ENCODE measurements around the gene LCN15. TPM values are rescaled to one million over a fixed set of nuclear protein-coding genes. Genes with fewer than 3 reads are reported as not detected.
A peak's percentile ranks its signal among the peaks of the same experiment; 100 is the strongest.
"Not testable (repeated sequence)": the region's sequence is repeated elsewhere in the genome, so short reads cannot be mapped to it uniquely, and the experiment has no call there.

The LCN15 gene
- polyA plus RNA-seq, 1 donor, result 14.0 TPM

- H3K4me3 ChIP-seq (ENCODE audit: low read length), result peak overlapping the region; percentile 17
- DNase-seq, result no peak
- peaks cover 6% of the 10 kb centered on the region for H3K9me3 ChIP-seq (ENCODE audit: control insufficient read depth, low read depth, low read length)
- H3K27ac ChIP-seq (ENCODE audit: low read length), result peak overlapping the region; percentile 100
- WGBS (ENCODE audit: insufficient coverage, low lambda C conversion rate), result no CpG with 5 or more reads among the region's 14 CpGs
- H3K27me3 ChIP-seq (ENCODE audit: control insufficient read depth, insufficient read depth, low read length), result peaks cover 9% of the 10 kb centered on the region
- peaks cover 17% of the 10 kb centered on the region for H3K36me3 ChIP-seq (ENCODE audit: control insufficient read depth, insufficient read depth, low read length)
- peaks cover 82% of the 10 kb centered on the region for H3K4me1 ChIP-seq (ENCODE audit: control insufficient read depth, insufficient read depth, low read length)
Measured at GRCh38 chr9:136794281-136794999, 30.1 kb upstream of the LCN15 start.

- H3K4me1 ChIP-seq (ENCODE audit: control insufficient read depth, insufficient read depth, low read length), result peaks cover 74% of the 10 kb centered on the region
- peaks cover 17% of the 10 kb centered on the region for H3K36me3 ChIP-seq (ENCODE audit: control insufficient read depth, insufficient read depth, low read length)
- peak overlapping the region; percentile 98 for H3K4me3 ChIP-seq (ENCODE audit: low read length)
- peak overlapping the region; percentile 100 for H3K27ac ChIP-seq (ENCODE audit: low read length)
- peak; percentile 95 to 99 for DNase-seq
- WGBS (ENCODE audit: insufficient coverage, low lambda C conversion rate), result no CpG with 5 or more reads among the region's 17 CpGs
- no peaks in the 10 kb centered on the region for H3K9me3 ChIP-seq (ENCODE audit: control insufficient read depth, low read depth, low read length)
- no peaks in the 10 kb centered on the region for H3K27me3 ChIP-seq (ENCODE audit: control insufficient read depth, insufficient read depth, low read length)
Measured at GRCh38 chr9:136793086-136793946, 29.0 kb upstream of the LCN15 start.

GRCh38 chr9:136792321-136793085, 28.2 kb upstream of the LCN15 start:
- Histone ChIP-seq H3K36me3 (ENCODE audit: control insufficient read depth, insufficient read depth, low read length) (peaks cover 17% of the 10 kb centered on the region), H3K4me1 (ENCODE audit: control insufficient read depth, insufficient read depth, low read length) (peaks cover 75% of the 10 kb centered on the region), H3K27me3 (ENCODE audit: control insufficient read depth, insufficient read depth, low read length) (no peaks in the 10 kb centered on the region), H3K27ac (ENCODE audit: low read length) (peak overlapping the region; percentile 100), H3K9me3 (ENCODE audit: control insufficient read depth, low read depth, low read length) (no peaks in the 10 kb centered on the region), H3K4me3 (ENCODE audit: low read length) (peak overlapping the region; percentile 98)
- peak in 1 of 2 donors; percentile 83 for DNase-seq
- no CpG with 5 or more reads among the region's 15 CpGs for WGBS (ENCODE audit: insufficient coverage, low lambda C conversion rate)

GRCh38 chr9:136791516-136792276, 27.4 kb upstream of the LCN15 start:
- H3K4me1 ChIP-seq (ENCODE audit: control insufficient read depth, insufficient read depth, low read length), result peaks cover 71% of the 10 kb centered on the region
- peaks cover 17% of the 10 kb centered on the region for H3K36me3 ChIP-seq (ENCODE audit: control insufficient read depth, insufficient read depth, low read length)
- H3K4me3 ChIP-seq (ENCODE audit: low read length), result peak overlapping the region; percentile 98
- DNase-seq, result peak; percentile 85 to 87
- H3K27me3 ChIP-seq (ENCODE audit: control insufficient read depth, insufficient read depth, low read length), result no peaks in the 10 kb centered on the region
- peak overlapping the region; percentile 100 for H3K27ac ChIP-seq (ENCODE audit: low read length)
- WGBS (ENCODE audit: insufficient coverage, low lambda C conversion rate), result no CpG with 5 or more reads among the region's 29 CpGs
- no peaks in the 10 kb centered on the region for H3K9me3 ChIP-seq (ENCODE audit: control insufficient read depth, low read depth, low read length)

GRCh38 chr9:136790640-136791515, 26.6 kb upstream of the LCN15 start, which contains the start of gene TMEM141:
Gene TMEM141 (plus strand): TSS chr9:136791344. CDS start chr9:136791371, 27 bp downstream.
- Histone ChIP-seq H3K4me3 (ENCODE audit: low read length) (peak within 1 kb of the TSS; percentile 98), H3K27me3 (ENCODE audit: control insufficient read depth, insufficient read depth, low read length) (no peaks in the 10 kb centered on the region), H3K36me3 (ENCODE audit: control insufficient read depth, insufficient read depth, low read length) (peaks cover 17% of the 10 kb centered on the region), H3K4me1 (ENCODE audit: control insufficient read depth, insufficient read depth, low read length) (peaks cover 63% of the 10 kb centered on the region), H3K27ac (ENCODE audit: low read length) (peak within 1 kb of the TSS; percentile 100), H3K9me3 (ENCODE audit: control insufficient read depth, low read depth, low read length) (no peaks in the 10 kb centered on the region)
- no CpG with 5 or more reads among the region's 70 CpGs for WGBS (ENCODE audit: insufficient coverage, low lambda C conversion rate)
- DNase-seq, result peak; percentile 99

GRCh38 chr9:136789523-136789937, 25.2 kb upstream of the LCN15 start:
- no peaks in the 10 kb centered on the region for H3K27me3 ChIP-seq (ENCODE audit: control insufficient read depth, insufficient read depth, low read length)
- peaks cover 55% of the 10 kb centered on the region for H3K4me1 ChIP-seq (ENCODE audit: control insufficient read depth, insufficient read depth, low read length)
- peak overlapping the region; percentile 96 for H3K27ac ChIP-seq (ENCODE audit: low read length)
- no CpG with 5 or more reads among the region's 3 CpGs for WGBS (ENCODE audit: insufficient coverage, low lambda C conversion rate)
- H3K4me3 ChIP-seq (ENCODE audit: low read length), result no peak overlapping the region
- H3K36me3 ChIP-seq (ENCODE audit: control insufficient read depth, insufficient read depth, low read length), result peaks cover 13% of the 10 kb centered on the region
- DNase-seq, result peak in 1 of 2 donors; percentile 86
- H3K9me3 ChIP-seq (ENCODE audit: control insufficient read depth, low read depth, low read length), result no peaks in the 10 kb centered on the region

GRCh38 chr9:136788644-136789522, 24.6 kb upstream of the LCN15 start:
- Histone ChIP-seq H3K27ac (ENCODE audit: low read length) (peak overlapping the region; percentile 96), H3K4me1 (ENCODE audit: control insufficient read depth, insufficient read depth, low read length) (peaks cover 51% of the 10 kb centered on the region), H3K4me3 (ENCODE audit: low read length) (peak overlapping the region; percentile 8)
- DNase-seq, result peak in 1 of 2 donors; percentile 86
- H3K9me3 ChIP-seq (ENCODE audit: control insufficient read depth, low read depth, low read length); H3K36me3 ChIP-seq (ENCODE audit: control insufficient read depth, insufficient read depth, low read length); H3K27me3 ChIP-seq (ENCODE audit: control insufficient read depth, insufficient read depth, low read length): not testable (repeated sequence)
- WGBS (ENCODE audit: insufficient coverage, low lambda C conversion rate), result 10% methylated on average over 4 of the region's 27 CpGs

- Histone ChIP-seq H3K9me3 (ENCODE audit: control insufficient read depth, low read depth, low read length) (no peaks in the 10 kb centered on the region), H3K27me3 (ENCODE audit: control insufficient read depth, insufficient read depth, low read length) (no peaks in the 10 kb centered on the region), H3K4me1 (ENCODE audit: control insufficient read depth, insufficient read depth, low read length) (peaks cover 42% of the 10 kb centered on the region), H3K4me3 (ENCODE audit: low read length) (peak overlapping the region; percentile 8), H3K36me3 (ENCODE audit: control insufficient read depth, insufficient read depth, low read length) (peaks cover 6% of the 10 kb centered on the region), H3K27ac (ENCODE audit: low read length) (peak overlapping the region; percentile 74)
- WGBS (ENCODE audit: insufficient coverage, low lambda C conversion rate), result 23% methylated on average over 3 of the region's 21 CpGs
- peak in 1 of 2 donors; percentile 77 for DNase-seq
Measured at GRCh38 chr9:136787690-136788400, 23.5 kb upstream of the LCN15 start.

Measured in large intestine (tissue), 3 donors.